ENCODE measurements around the gene ZNF580.

Gene ZNF580

GRCh38 chr19:55624109-55625003 is 16.4 kb upstream of the ZNF580 start, which contains the start of gene ZNF784:
ZNF784 (minus strand) TSS chr19:55624566; CDS start chr19:55624561, 5 bp downstream.
- DNase-seq (ENCODE audit: low read depth in 2 of 2) = peak; percentile 91 to 92

GRCh38 chr19:55625004-55625326 is 15.8 kb upstream of the ZNF580 start:
- no peak for DNase-seq (ENCODE audit: low read depth in 2 of 2)

- DNase-seq (ENCODE audit: low read depth in 2 of 2) = no peak
Measured at GRCh38 chr19:55626350-55626749, 14.5 kb upstream of the ZNF580 start.

GRCh38 chr19:55632463-55632834 is 8.4 kb upstream of the ZNF580 start:
- DNase-seq (ENCODE audit: low read depth in 2 of 2) = peak; percentile 81 to 86

- no peak for DNase-seq (ENCODE audit: low read depth in 2 of 2)
Measured at GRCh38 chr19:55633861-55634260, 6.9 kb upstream of the ZNF580 start.

- no peak for DNase-seq (ENCODE audit: low read depth in 2 of 2)
Measured at GRCh38 chr19:55635334-55635717, 5.5 kb upstream of the ZNF580 start.

- no peak for DNase-seq (ENCODE audit: low read depth in 2 of 2)
Measured at GRCh38 chr19:55635856-55636440, 4.9 kb upstream of the ZNF580 start.

- DNase-seq (ENCODE audit: low read depth in 2 of 2) = no peak
Measured at GRCh38 chr19:55636723-55637122, 4.1 kb upstream of the ZNF580 start.

- DNase-seq (ENCODE audit: low read depth in 2 of 2) = no peak
Measured at GRCh38 chr19:55637534-55637933, 3.3 kb upstream of the ZNF580 start.

GRCh38 chr19:55638864-55639359 is 1.9 kb upstream of the ZNF580 start:
- peak in 1 of 2 donors; percentile 57 for DNase-seq (ENCODE audit: low read depth in 2 of 2)

- peak; percentile 69 to 74 for DNase-seq (ENCODE audit: low read depth in 2 of 2)
Measured at GRCh38 chr19:55640043-55640576, 692 bp upstream of the ZNF580 start.

- DNase-seq (ENCODE audit: low read depth in 2 of 2) = no peak
Measured at GRCh38 chr19:55641426-55642152, 787 bp downstream of the ZNF580 start.

- DNase-seq (ENCODE audit: low read depth in 2 of 2) = no peak
Measured at GRCh38 chr19:55642153-55643002, 1.6 kb downstream of the ZNF580 start.

GRCh38 chr19:55643003-55643886 is 2.4 kb downstream of the ZNF580 start, which contains the start of gene ZNF581:
ZNF581 (plus strand) TSS chr19:55643649; CDS start chr19:55644572, 923 bp downstream.
- DNase-seq (ENCODE audit: low read depth in 2 of 2) = peak; percentile 78 to 79

- DNase-seq (ENCODE audit: low read depth in 2 of 2) = no peak
Measured at GRCh38 chr19:55643887-55644176, 3.0 kb downstream of the ZNF580 start.

- DNase-seq (ENCODE audit: low read depth in 2 of 2) = no peak
Measured at GRCh38 chr19:55644191-55644833, 3.5 kb downstream of the ZNF580 start.

GRCh38 chr19:55644842-55645511 is 4.2 kb downstream of the ZNF580 start:
- DNase-seq (ENCODE audit: low read depth in 2 of 2) = no peak

- no peak for DNase-seq (ENCODE audit: low read depth in 2 of 2)
Measured at GRCh38 chr19:55645512-55645881, 4.7 kb downstream of the ZNF580 start.

Data from stimulated activated CD4-positive, alpha-beta T cell treated with anti-CD3 and anti-CD28 coated beads, Interleukin-15, amount 100 ng/mL, for 48 hours (primary cell).